H1 (cell line): ENCODE measurements around the gene PLTP. TPM values are rescaled to one million over a fixed set of nuclear protein-coding genes. Genes with fewer than 3 reads are reported as not detected.

Experiments
- CTCF ChIA-PET: fragments of 300-600 bp; sonication (Branson Sonifier 250); formaldehyde crosslinking; loops from one replicate; lab custom pipeline; 2021; ENCODE audit not compliant: partially characterized antibody; lab: Charles Lee
- POLR2A ChIA-PET: fragments of 300-600 bp; sonication (Branson Sonifier 250); formaldehyde crosslinking; loops from one replicate; lab custom pipeline; 2021; ENCODE audit warnings: inconsistent platforms; ENCODE audit not compliant: partially characterized antibody; lab: Charles Lee
- DNase-seq, 2 experiments: peaks; one replicate each; pipeline versions ENCODE4 v3.0.0 to v3.0.0-alpha.2; 2010 to 2022; ENCODE audit warnings: low spot score in 2 of 2, low read depth in 1 of 2, mixed read lengths in 1 of 2
- FAIRE-seq: peaks from 2 replicates; lab custom pipeline; 2011; peaks lifted over from hg19 to GRCh38; lab: Jason Lieb, UNC
- H2AFZ ChIP-seq: 2 replicates; pipeline ENCODE4 v1.8.1; 2012; ENCODE audit warnings: low read length, inconsistent platforms
- H2AK5ac ChIP-seq: 2 replicates; pipeline ENCODE4 v1.6.1; 2013; ENCODE audit warnings: low read depth, low read length
- H2BK120ac ChIP-seq: replicated peaks from 2 replicates; pipeline ENCODE3; 2013; ENCODE audit warnings: low read depth, low read length, inconsistent platforms
- H2BK12ac ChIP-seq: 2 replicates; pipeline ENCODE4 v1.6.1; 2013; ENCODE audit warnings: low read depth, low read length
- H2BK15ac ChIP-seq: 2 replicates; pipeline ENCODE4 v1.6.1; 2013; ENCODE audit warnings: low read length
- H2BK20ac ChIP-seq: 2 replicates; pipeline ENCODE4 v1.6.1; 2013; ENCODE audit warnings: low read length
- H2BK5ac ChIP-seq: 2 replicates; pipeline ENCODE4 v1.6.1; 2013; ENCODE audit warnings: low read depth, low read length
- H3K14ac ChIP-seq: 2 replicates; pipeline ENCODE4 v1.6.1; 2013; ENCODE audit warnings: inconsistent platforms; ENCODE audit not compliant: insufficient read length
- H3K18ac ChIP-seq: 2 replicates; pipeline ENCODE4 v1.6.1; 2013; ENCODE audit warnings: low read length; ENCODE audit errors: extremely low read depth
- H3K23ac ChIP-seq: 2 replicates; pipeline ENCODE4 v1.6.1; 2013; ENCODE audit warnings: inconsistent platforms; ENCODE audit not compliant: insufficient read length
- H3K23me2 ChIP-seq: 2 replicates; pipeline ENCODE4 v1.6.1; 2013; ENCODE audit warnings: low read depth, low read length
- H3K27ac ChIP-seq: 2 replicates; pipeline ENCODE4 v1.6.1; 2011; ENCODE audit warnings: low read depth, low read length, inconsistent platforms
- H3K27me3 ChIP-seq, 4 experiments: replicated peaks in 1 of 4; 1 replicate in 1 of 4; 2 replicates in 3 of 4; pipeline versions ENCODE4 v1.6.1 to v1.8.1; 2011 to 2013; ENCODE audit warnings: low read length in 3 of 4, mild to moderate bottlenecking in 3 of 4, inconsistent platforms in 2 of 4, mixed read lengths in 2 of 4, moderate library complexity in 1 of 4; ENCODE audit not compliant: control insufficient read depth in 3 of 4, insufficient read depth in 3 of 4; ENCODE audit errors: extremely low read depth in 1 of 4
- H3K36me3 ChIP-seq, 4 experiments: 2 replicates each; pipeline versions ENCODE4 v1.6.1 to v1.8.1; 2011 to 2013; ENCODE audit warnings: mild to moderate bottlenecking in 4 of 4, low read length in 3 of 4, moderate library complexity in 2 of 4, control low read depth in 1 of 4, inconsistent platforms in 1 of 4; ENCODE audit not compliant: insufficient read depth in 4 of 4, control insufficient read depth in 2 of 4
- H3K4ac ChIP-seq: replicated peaks from 2 replicates; pipeline ENCODE3; 2013; ENCODE audit warnings: low read length, low read depth, mixed read lengths, inconsistent platforms; ENCODE audit not compliant: insufficient read length
- H3K4me1 ChIP-seq, 4 experiments: replicated peaks in 1 of 4; 1 replicate in 1 of 4; 2 replicates in 3 of 4; pipeline versions ENCODE4 v1.6.1 to v1.8.1; 2011 to 2013; ENCODE audit warnings: low read length in 3 of 4, inconsistent platforms in 2 of 4, mixed read lengths in 1 of 4; ENCODE audit not compliant: insufficient read depth in 4 of 4, control insufficient read depth in 3 of 4
- H3K4me2 ChIP-seq, 2 experiments: 2 replicates each; pipeline versions ENCODE4 v1.6.1 to v1.8.1; 2011 to 2013; ENCODE audit warnings: low read depth in 2 of 2, low read length in 2 of 2, control low read depth in 1 of 2, inconsistent platforms in 1 of 2, mild to moderate bottlenecking in 1 of 2; ENCODE audit not compliant: insufficient read depth in 1 of 2
- H3K4me3 ChIP-seq, 4 experiments: fragments of 200-600, 300-600 bp in 1 of 4; sonication (generic), shearing (Covaris generic), sonication (Bioruptor Twin) in 1 of 4; 2 replicates each; pipeline versions ENCODE4 v1.5.1 to v1.8.1; 2011 to 2016; ENCODE audit warnings: low read length in 4 of 4, low read depth in 3 of 4, control low read depth in 2 of 4, inconsistent platforms in 2 of 4, mild to moderate bottlenecking in 2 of 4, mixed read lengths in 1 of 4, moderate library complexity in 1 of 4; ENCODE audit not compliant: insufficient read depth in 2 of 4; ENCODE audit errors: extremely low read depth in 1 of 4
- H3K56ac ChIP-seq: replicated peaks from 2 replicates; pipeline ENCODE3; 2013; ENCODE audit warnings: low read depth, mild to moderate bottlenecking, mixed read lengths, low read length, inconsistent platforms; ENCODE audit not compliant: insufficient read length
- H3K79me1 ChIP-seq: 2 replicates; pipeline ENCODE4 v1.6.1; 2013; ENCODE audit warnings: low read depth, low read length, control low read depth
- H3K79me2 ChIP-seq, 2 experiments: 2 replicates each; pipeline versions ENCODE4 v1.6.1 to v1.8.1; 2012 to 2013; ENCODE audit warnings: low read length in 2 of 2, mild to moderate bottlenecking in 2 of 2, inconsistent platforms in 1 of 2; ENCODE audit not compliant: insufficient read depth in 2 of 2, control insufficient read depth in 1 of 2
- H3K9ac ChIP-seq, 4 experiments: replicated peaks in 1 of 4; 1 replicate in 1 of 4; 2 replicates in 3 of 4; pipeline versions ENCODE4 v1.6.1 to v1.8.1; 2011 to 2013; ENCODE audit warnings: low read depth in 3 of 4, low read length in 3 of 4, control low read depth in 2 of 4, mild to moderate bottlenecking in 2 of 4, moderate library complexity in 2 of 4, inconsistent platforms in 1 of 4; ENCODE audit errors: extremely low read depth in 1 of 4
- H3K9me3 ChIP-seq, 2 experiments: 2 replicates each; pipeline versions ENCODE4 v1.6.1 to v1.8.1; 2012 to 2013; ENCODE audit warnings: mild to moderate bottlenecking in 2 of 2, moderate library complexity in 2 of 2, control low read depth in 1 of 2, inconsistent platforms in 1 of 2, low read depth in 1 of 2, low read length in 1 of 2, mixed read lengths in 1 of 2; ENCODE audit not compliant: insufficient read depth in 2 of 2
- H4K20me1 ChIP-seq, 2 experiments: replicated peaks in 1 of 2; 2 replicates each; pipeline versions ENCODE3 to v1.8.1; 2011 to 2013; ENCODE audit warnings: inconsistent platforms in 2 of 2, low read length in 2 of 2, mild to moderate bottlenecking in 1 of 2; ENCODE audit not compliant: insufficient read depth in 2 of 2, control insufficient read depth in 1 of 2
- H4K5ac ChIP-seq: 2 replicates; pipeline ENCODE4 v1.6.1; 2013; ENCODE audit warnings: low read length, low read depth, mixed read lengths, inconsistent platforms; ENCODE audit not compliant: insufficient read length
- H4K8ac ChIP-seq: 2 replicates; pipeline ENCODE4 v1.8.0; 2013; ENCODE audit warnings: mild to moderate bottlenecking, moderate library complexity, low read length, inconsistent platforms; ENCODE audit not compliant: insufficient read depth; ENCODE audit errors: extremely low read depth
- H4K91ac ChIP-seq: replicated peaks from 2 replicates; pipeline ENCODE3; 2013; ENCODE audit warnings: low read length, mixed read lengths, inconsistent platforms; ENCODE audit not compliant: insufficient read length
- CTBP2 ChIP-seq: IDR thresholded peaks from 2 replicates; pipeline ENCODE4 v1.7.0; 2011; ENCODE audit warnings: borderline replicate concordance, mild to moderate bottlenecking, moderate library complexity, mixed read lengths, low read length; ENCODE audit not compliant: insufficient read depth, insufficient read length
- EP300 ChIP-seq, 2 experiments: IDR thresholded peaks; 1 replicate in 1 of 2; 2 replicates in 1 of 2; pipeline ENCODE4 v1.6.1; 2011 to 2012; ENCODE audit warnings: low read depth in 2 of 2, low read length in 2 of 2, mild to moderate bottlenecking in 2 of 2, borderline replicate concordance in 1 of 2, inconsistent platforms in 1 of 2, moderate library complexity in 1 of 2
- KDM1A ChIP-seq: fragments of 200-600, 300-600 bp; sonication (generic); IDR thresholded peaks from 2 replicates; pipeline ENCODE4 v1.7.1; 2016; ENCODE audit warnings: mild to moderate bottlenecking, low read length, borderline replicate concordance
- MAFK ChIP-seq: IDR thresholded peaks from 2 replicates; pipeline ENCODE4 v1.6.1; 2012; ENCODE audit warnings: low read depth, mild to moderate bottlenecking, improper control_type of control experiment, low read length
- NANOG ChIP-seq: IDR thresholded peaks from 2 replicates; pipeline ENCODE4 v1.6.1; 2011; ENCODE audit warnings: low read length, low read depth, mild to moderate bottlenecking, inconsistent platforms; ENCODE audit not compliant: insufficient read depth, poor library complexity, severe bottlenecking
- PHF8 ChIP-seq: fragments of 200-600 bp; sonication (generic); conservative IDR thresholded peaks from 2 replicates; pipeline ENCODE4 v1.7.1; 2012; ENCODE audit warnings: low read depth, mild to moderate bottlenecking, inconsistent platforms, low read length, moderate library complexity
- SIX5 ChIP-seq: IDR thresholded peaks from 2 replicates; pipeline ENCODE4 v1.6.1; 2011; ENCODE audit warnings: mild to moderate bottlenecking, low read depth, low read length
- SP2 ChIP-seq: IDR thresholded peaks from 2 replicates; pipeline ENCODE4 v1.6.1; 2012; ENCODE audit warnings: mild to moderate bottlenecking, low read length, inconsistent platforms
- YY1 ChIP-seq: IDR thresholded peaks from 2 replicates; pipeline ENCODE4 v1.6.1; 2011; ENCODE audit warnings: low read depth, mild to moderate bottlenecking, low read length
- WGBS, 2 experiments: shearing (Covaris generic) in 1 of 2; methylation state at CpG; one replicate each; pipeline versions ENCODE4 v1.1.6 to v1.1.7; 2013 to 2015; ENCODE audit warnings: low lambda C conversion rate in 2 of 2, mixed read lengths in 2 of 2, inconsistent platforms in 1 of 2, low coverage in 1 of 2, missing lambda C conversion rate in 1 of 2; ENCODE audit not compliant: insufficient replicate concordance in 2 of 2, insufficient coverage in 1 of 2, insufficient read length in 1 of 2; ENCODE audit errors: extremely low coverage in 1 of 2, missing lambda C conversion rate in 1 of 2; 5-methylcytosine and 5-hydroxymethylcytosine counted together
- polyA plus RNA-seq, 7 experiments: library from polyadenylated mRNA; depleted of rRNA in 3 of 7; stranded (reverse) in 5 of 7; unstranded in 2 of 7; fragments of >200 nt in 5 of 7; fragments of 200-250 nt in 2 of 7; gene quantifications; 1 replicate in 5 of 7; 2 replicates in 1 of 7; 4 replicates in 1 of 7; pipeline versions ENCODE4 v1.2.1 to v1.2.3, GENCODE V29; 2011 to 2013; ENCODE audit warnings: missing spikeins in 2 of 7, mixed read lengths in 2 of 7
- total RNA-seq: library from RNA; stranded (reverse); fragmentation: NEBNext Ultra II Directional; extraction: Animal tissue kit (Norgen Biotek cat#: 25700); gene quantifications from 2 replicates; pipeline ENCODE4 v1.2.1, GENCODE V29; 2021
- TF ChIP-seq, protein P1 (sequence below): IDR thresholded peaks from 2 replicates; pipeline ENCODE4 v1.6.1; 2012; ENCODE audit warnings: inconsistent platforms

The PLTP gene
- total and polyA plus RNA-seq, 2 of the 8 experiments (the other 6 are each of a cell fraction or from before 2014, with no cell fraction given) = 120 to 194 TPM

DNA sequence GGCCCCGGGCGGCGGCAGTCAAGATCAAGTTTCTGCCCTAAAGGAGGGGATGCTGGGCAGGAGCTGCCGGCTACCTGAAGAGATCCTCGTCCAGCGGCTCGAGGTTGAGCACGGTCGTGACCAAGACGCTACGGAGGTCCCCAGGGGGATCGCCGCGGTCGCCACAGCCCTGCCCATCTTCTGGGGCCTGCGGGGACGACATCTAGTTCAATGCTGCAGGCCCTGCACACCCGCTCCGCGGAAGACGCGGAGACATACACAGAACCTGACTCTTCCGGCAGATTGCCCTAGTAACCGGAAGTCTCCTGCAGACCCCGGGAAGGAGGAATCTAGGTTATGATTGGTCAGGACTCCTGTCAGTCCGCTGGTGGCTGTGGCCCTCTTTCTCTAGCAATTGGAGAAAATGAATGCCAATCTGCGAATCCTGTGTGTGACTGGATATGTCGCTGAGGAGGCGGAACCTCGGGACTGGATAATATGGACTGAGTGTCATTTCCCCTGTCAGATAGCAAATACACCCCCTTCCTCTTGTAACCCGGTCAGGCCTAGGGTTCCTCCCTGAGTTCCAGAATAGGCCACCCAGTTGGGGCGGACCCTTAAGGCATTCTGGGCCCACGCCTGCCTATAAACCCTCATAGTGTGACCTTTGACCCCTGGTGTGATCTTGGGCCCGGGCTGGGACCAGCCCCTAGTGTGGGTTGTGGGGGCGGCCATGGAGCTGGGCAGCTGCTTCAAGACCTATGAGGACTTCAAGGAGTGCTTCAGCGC lies 54.7 kb downstream of the PLTP start, which contains the start of the genes ACOT8 and ZSWIM3:
TSS of gene ACOT8 (minus strand) at position 279 of the 768 bp plus-strand sequence. CDS start at position 202, 77 bp downstream.
TSS of gene ZSWIM3 (plus strand) at position 501 of the 768 bp plus-strand sequence. CDS start at position 713, 212 bp downstream.
- Histone ChIP-seq H3K56ac (peak within 1 kb of the TSS; percentile 21), H3K9ac (peak within 1 kb of the TSS; percentile 43 to 75 (median 52); a peak in 6 of 7 replicates), H2BK12ac (peak within 1 kb of the TSS; percentile 83; the same call in 1 of the 2 replicates), H3K36me3 (peaks cover 0 to 6% (median 0%) of the 10 kb centered on the region in 4 experiments; a peak in 1 of 8 replicates), H3K27me3 (no peaks in the 10 kb centered on the region), H3K23ac (no peak within 1 kb of the TSS), H3K9me3 (no peaks in the 10 kb centered on the region), H4K20me1 (no peaks in the 10 kb centered on the region), H3K23me2 (peaks cover 8% of the 10 kb centered on the region; the same call in 1 of the 2 replicates), H3K79me2 (peaks cover 0 to 22% of the 10 kb centered on the region in 2 experiments; a peak in 2 of 4 replicates), H4K8ac (peak within 1 kb of the TSS; percentile 75), H3K27ac (peak within 1 kb of the TSS; percentile 49; the same call in 1 of the 2 replicates), H3K4me2 (peak within 1 kb of the TSS; percentile 74 to 88), H3K79me1 (no peaks in the 10 kb centered on the region; the same call in 1 of the 2 replicates), H2BK15ac (0 out of 2 replicates have a peak within 1 kb of the TSS, but pooled peaks have one; percentile 23), H3K4me3 (peak within 1 kb of the TSS; percentile 69 to 94 (median 77)), H3K4ac (no peak within 1 kb of the TSS), H4K5ac (peak within 1 kb of the TSS; percentile 49), H3K18ac (peak within 1 kb of the TSS; percentile 78), H2AK5ac (no peak within 1 kb of the TSS), H3K14ac (no peak within 1 kb of the TSS), H3K4me1 (peaks cover 10 to 16% (median 13%) of the 10 kb centered on the region in 4 experiments), H2AFZ (peak within 1 kb of the TSS; percentile 54), H2BK5ac (peak within 1 kb of the TSS; percentile 89), H2BK20ac (no peak within 1 kb of the TSS), H2BK120ac (no peak within 1 kb of the TSS), H4K91ac (peak within 1 kb of the TSS; percentile 22)
- FAIRE-seq (peak; percentile 73), DNase-seq (peak; percentile 90 to 96)
- CTCF ChIA-PET = interaction anchor here (1.0 to 1.7 kb wide), 4 partner anchors 32 to 58 kb away, joined by 3 to 4 read pairs (median 4); no protein-coding TSS in a partner anchor
- 3% methylated on average over 36 of the region's 36 CpGs; no CpG with 5 or more reads in 1 of the 2 experiments for WGBS, 2 experiments
- POLR2A ChIA-PET = interaction anchor here (0.5 to 9.9 kb wide), 20 partner anchors 9 to 231 kb away, joined by 3 to 178 read pairs (median 5); partner anchors contain the start of genes NEURL2, PCIF1, PLTP and SNX21
- TF ChIP-seq CTBP2 (no peak), YY1 (no peak), KDM1A (no peak), SIX5 (no peak), MAFK (no peak), NANOG (peak; percentile 7), EP300 (IDR thresholded peaks at IDR 0.05; ENCODE audit: borderline replicate concordance in 1 of 2, low read depth in 2 of 2, low read length in 2 of 2) (no peak), SP2 (peak; percentile 99), PHF8 (peak; percentile 54; the same call in 1 of the 2 replicates)
- TF ChIP-seq, protein P1, sequence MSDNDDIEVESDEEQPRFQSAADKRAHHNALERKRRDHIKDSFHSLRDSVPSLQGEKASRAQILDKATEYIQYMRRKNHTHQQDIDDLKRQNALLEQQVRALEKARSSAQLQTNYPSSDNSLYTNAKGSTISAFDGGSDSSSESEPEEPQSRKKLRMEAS = no peak
